ENCODE data around the gene LDLRAD1. TPM values are rescaled to one million over a fixed set of nuclear protein-coding genes. Genes with fewer than 3 reads are reported as not detected.

The LDLRAD1 gene
- total RNA-seq, 1 experiment from 2014 or later: 0.30 TPM

DNA sequence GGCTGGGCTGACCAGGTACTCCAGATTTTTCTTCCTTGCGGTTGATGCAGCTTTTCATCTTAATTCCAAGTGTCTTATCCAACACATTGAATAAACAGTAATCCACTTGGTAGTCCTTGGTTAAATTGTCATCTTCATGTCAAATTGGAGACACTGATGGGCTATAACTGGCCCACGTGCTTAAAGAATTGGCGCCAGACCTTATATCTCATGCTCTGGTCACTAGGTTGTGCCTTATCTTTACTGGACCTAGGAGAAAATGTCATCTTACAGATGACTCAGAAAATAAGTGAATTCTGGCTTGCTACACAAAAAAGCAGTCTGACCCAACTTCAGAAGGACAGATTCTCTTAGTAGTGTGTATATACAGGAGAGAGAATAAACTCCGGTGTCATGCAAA, 55.6 kb downstream of the LDLRAD1 start:
- TF ChIP-seq JUND (IDR thresholded peaks at IDR 0.05): no peak
- no peak for TF ChIP-seq SIN3A (IDR thresholded peaks at IDR 0.05; ENCODE audit: low read depth)
- TF ChIP-seq, protein P1, sequence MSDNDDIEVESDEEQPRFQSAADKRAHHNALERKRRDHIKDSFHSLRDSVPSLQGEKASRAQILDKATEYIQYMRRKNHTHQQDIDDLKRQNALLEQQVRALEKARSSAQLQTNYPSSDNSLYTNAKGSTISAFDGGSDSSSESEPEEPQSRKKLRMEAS (IDR thresholded peaks at IDR 0.05): no peak
- TF ChIP-seq EZH2phosphoT487 (IDR thresholded peaks at IDR 0.05; ENCODE audit: borderline replicate concordance): no peak
- no peak for TF ChIP-seq RAD21 (IDR thresholded peaks at IDR 0.05; ENCODE audit: low read depth)
- TF ChIP-seq, protein P2, sequence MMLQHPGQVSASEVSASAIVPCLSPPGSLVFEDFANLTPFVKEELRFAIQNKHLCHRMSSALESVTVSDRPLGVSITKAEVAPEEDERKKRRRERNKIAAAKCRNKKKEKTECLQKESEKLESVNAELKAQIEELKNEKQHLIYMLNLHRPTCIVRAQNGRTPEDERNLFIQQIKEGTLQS (IDR thresholded peaks at IDR 0.05): no peak
- no peak for TF ChIP-seq FOSL1 (IDR thresholded peaks at IDR 0.05; ENCODE audit: low read depth)
- no peak for TF ChIP-seq ZNF274 (IDR thresholded peaks at IDR 0.05; ENCODE audit: low read depth, low read length)
- no peak for TF ChIP-seq POLR2A (IDR thresholded peaks at IDR 0.05; ENCODE audit: borderline replicate concordance, extremely low read depth, insufficient read depth, insufficient read length)
- TF ChIP-seq EGR1 (IDR thresholded peaks at IDR 0.05; ENCODE audit: low read depth): no peak
- no peak for TF ChIP-seq CBX3 (IDR thresholded peaks at IDR 0.05; ENCODE audit: low read depth)
- Histone ChIP-seq H3K36me3 (ENCODE audit: control insufficient read depth in 1 of 2, insufficient read depth in 2 of 2, low read length in 2 of 2) (peaks cover 52 to 56% of the 10 kb centered on the region in 2 experiments), H3K4me2 (ENCODE audit: low read length) (no peak overlapping the region), H3K27me3 (ENCODE audit: insufficient read depth, low read length) (no peaks in the 10 kb centered on the region), H2AFZ (ENCODE audit: low read depth, low read length, poor library complexity, severe bottlenecking) (no peak overlapping the region), H3K4me3 (replicated peaks in 1 of 2; ENCODE audit: low read depth in 1 of 2, low read length in 2 of 2) (no peak overlapping the region), H3K79me2 (ENCODE audit: insufficient read depth, low read length) (peaks cover 19% of the 10 kb centered on the region), H4K20me1 (ENCODE audit: insufficient read depth) (no peaks in the 10 kb centered on the region), H3K4me1 (ENCODE audit: control insufficient read depth in 1 of 2, insufficient read depth in 2 of 2, low read length in 2 of 2) (peaks cover 11 to 16% of the 10 kb centered on the region in 2 experiments), H3K9me2 (ENCODE audit: insufficient read depth) (no peaks in the 10 kb centered on the region), H3K9me3 (ENCODE audit: control insufficient read depth in 1 of 2, insufficient read depth in 1 of 2, low read depth in 1 of 2, low read length in 2 of 2) (no peaks in the 10 kb centered on the region), H3K27ac (ENCODE audit: low read depth, low read length) (no peak overlapping the region), H3K9ac (ENCODE audit: low read length) (no peak overlapping the region)
- intact Hi-C loops (cut with micrococcal nuclease): no loop called here
- no TSS peak for BruUV-seq (replicated peaks)
- ATAC-seq (no peak), DNase-seq (ENCODE audit: low read depth, low spot score) (no peak)
- POLR2A ChIA-PET: no interaction called here
- RAD21 ChIA-PET (ENCODE audit: low non-redundant PET in 1 of 2, low total read pairs in 2 of 2, uncharacterized antibody in 2 of 2, unreplicated experiment in 2 of 2): no interaction called here
- CTCF ChIA-PET: no interaction called here

Measured in HCT116 (cell line).